Mesenchymal stem cell (in vitro differentiated cells and primary cell): ENCODE results near the gene DTD1.

Source experiments
- DNase-seq: peaks from one replicate; pipeline ENCODE4 v3.0.0-alpha.2; 2013
- H2AFZ ChIP-seq: one replicate; pipeline ENCODE4 v1.6.1; 2013; ENCODE audit warnings: low read depth, mild to moderate bottlenecking, control low read depth, inconsistent platforms, low read length, moderate library complexity
- H2AK5ac ChIP-seq: 2 replicates; pipeline ENCODE4 v1.6.1; 2013; ENCODE audit warnings: low read length, moderate library complexity, mild to moderate bottlenecking, inconsistent platforms; ENCODE audit not compliant: severe bottlenecking
- H2BK120ac ChIP-seq: one replicate; pipeline ENCODE4 v1.6.1; 2013; ENCODE audit warnings: low read depth, mild to moderate bottlenecking, inconsistent platforms, low read length, moderate library complexity
- H2BK12ac ChIP-seq, 2 experiments: one replicate each; pipeline ENCODE4 v1.6.1; 2013; ENCODE audit warnings: inconsistent platforms in 2 of 2, low read length in 2 of 2, mild to moderate bottlenecking in 2 of 2, moderate library complexity in 2 of 2, control low read depth in 1 of 2
- H2BK15ac ChIP-seq: one replicate; pipeline ENCODE4 v1.6.1; 2013; ENCODE audit warnings: mild to moderate bottlenecking, low read depth, inconsistent platforms; ENCODE audit not compliant: poor library complexity, severe bottlenecking
- H2BK5ac ChIP-seq: 2 replicates; pipeline ENCODE4 v1.6.1; 2013; ENCODE audit warnings: low read depth, mild to moderate bottlenecking, low read length, control low read depth, inconsistent platforms; ENCODE audit not compliant: poor library complexity, severe bottlenecking
- H3K14ac ChIP-seq, 2 experiments: one replicate each; pipeline ENCODE4 v1.6.1; 2013; ENCODE audit warnings: inconsistent platforms in 2 of 2, low read length in 2 of 2, control low read depth in 1 of 2, mild to moderate bottlenecking in 1 of 2, moderate library complexity in 1 of 2
- H3K18ac ChIP-seq, 2 experiments: one replicate each; pipeline ENCODE4 v1.6.1; 2013; ENCODE audit warnings: inconsistent platforms in 2 of 2, low read length in 2 of 2, control low read depth in 1 of 2, low read depth in 1 of 2, mild to moderate bottlenecking in 1 of 2
- H3K23ac ChIP-seq, 2 experiments: one replicate each; pipeline ENCODE4 v1.6.1; 2013; ENCODE audit warnings: inconsistent platforms in 2 of 2, low read length in 2 of 2, mild to moderate bottlenecking in 2 of 2, moderate library complexity in 2 of 2, control low read depth in 1 of 2
- H3K27ac ChIP-seq: 2 replicates; pipeline ENCODE4 v1.5.1; 2013; ENCODE audit warnings: mild to moderate bottlenecking, moderate library complexity, low read length, control low read depth, inconsistent platforms; ENCODE audit not compliant: poor library complexity, severe bottlenecking
- H3K27me3 ChIP-seq, 2 experiments: 2 replicates each; pipeline versions ENCODE4 v1.6.1 to v1.7.0; 2013; ENCODE audit warnings: low read length in 2 of 2, mild to moderate bottlenecking in 2 of 2, moderate library complexity in 2 of 2, control low read depth in 1 of 2, inconsistent platforms in 1 of 2; ENCODE audit not compliant: control insufficient read depth in 1 of 2, insufficient read depth in 1 of 2
- H3K36me3 ChIP-seq, 2 experiments: 2 replicates each; pipeline versions ENCODE4 v1.6.1 to v1.7.0; 2013; ENCODE audit warnings: low read length in 2 of 2, control low read depth in 1 of 2, inconsistent platforms in 1 of 2, low read depth in 1 of 2, mild to moderate bottlenecking in 1 of 2; ENCODE audit not compliant: insufficient read depth in 2 of 2, control insufficient read depth in 1 of 2
- H3K4ac ChIP-seq, 2 experiments: one replicate each; pipeline ENCODE4 v1.6.1; 2013; ENCODE audit warnings: inconsistent platforms in 2 of 2, low read length in 2 of 2, mild to moderate bottlenecking in 2 of 2, moderate library complexity in 2 of 2, control low read depth in 1 of 2, low read depth in 1 of 2
- H3K4me1 ChIP-seq: 2 replicates; pipeline ENCODE4 v1.6.1; 2013; ENCODE audit warnings: low read depth, low read length, control low read depth; ENCODE audit not compliant: control insufficient read depth, insufficient read depth
- H3K4me2 ChIP-seq: 2 replicates; pipeline ENCODE4 v1.6.1; 2013; ENCODE audit warnings: low read length, mild to moderate bottlenecking, inconsistent platforms; ENCODE audit not compliant: poor library complexity, severe bottlenecking
- H3K4me3 ChIP-seq, 2 experiments: 2 replicates each; pipeline versions ENCODE4 v1.5.1 to v1.7.0; 2013; ENCODE audit warnings: low read length in 2 of 2, mild to moderate bottlenecking in 2 of 2, control low read depth in 1 of 2, low read depth in 1 of 2; ENCODE audit not compliant: insufficient read depth in 1 of 2
- H3K79me1 ChIP-seq: replicated peaks from 2 replicates; pipeline ENCODE4 v1.6.1; 2013; ENCODE audit warnings: mild to moderate bottlenecking, control low read depth, low read length, inconsistent platforms; ENCODE audit not compliant: poor library complexity, severe bottlenecking
- H3K9ac ChIP-seq: 2 replicates; pipeline ENCODE4 v1.7.0; 2013; ENCODE audit warnings: mild to moderate bottlenecking, low read length, moderate library complexity
- H3K9me3 ChIP-seq: 2 replicates; pipeline ENCODE4 v1.7.0; 2013; ENCODE audit warnings: mild to moderate bottlenecking, low read length; ENCODE audit not compliant: control insufficient read depth
- H4K8ac ChIP-seq: one replicate; pipeline ENCODE4 v1.6.1; 2013; ENCODE audit warnings: inconsistent platforms, mild to moderate bottlenecking, low read length, moderate library complexity
- H4K91ac ChIP-seq: one replicate; pipeline ENCODE4 v1.6.1; 2013; ENCODE audit warnings: mild to moderate bottlenecking, low read length, inconsistent platforms
- WGBS: methylation state at CpG from one replicate; pipeline ENCODE4 v1.1.7; 2013; ENCODE audit warnings: mixed read lengths; 5-methylcytosine and 5-hydroxymethylcytosine counted together

DTD1 gene

DNA sequence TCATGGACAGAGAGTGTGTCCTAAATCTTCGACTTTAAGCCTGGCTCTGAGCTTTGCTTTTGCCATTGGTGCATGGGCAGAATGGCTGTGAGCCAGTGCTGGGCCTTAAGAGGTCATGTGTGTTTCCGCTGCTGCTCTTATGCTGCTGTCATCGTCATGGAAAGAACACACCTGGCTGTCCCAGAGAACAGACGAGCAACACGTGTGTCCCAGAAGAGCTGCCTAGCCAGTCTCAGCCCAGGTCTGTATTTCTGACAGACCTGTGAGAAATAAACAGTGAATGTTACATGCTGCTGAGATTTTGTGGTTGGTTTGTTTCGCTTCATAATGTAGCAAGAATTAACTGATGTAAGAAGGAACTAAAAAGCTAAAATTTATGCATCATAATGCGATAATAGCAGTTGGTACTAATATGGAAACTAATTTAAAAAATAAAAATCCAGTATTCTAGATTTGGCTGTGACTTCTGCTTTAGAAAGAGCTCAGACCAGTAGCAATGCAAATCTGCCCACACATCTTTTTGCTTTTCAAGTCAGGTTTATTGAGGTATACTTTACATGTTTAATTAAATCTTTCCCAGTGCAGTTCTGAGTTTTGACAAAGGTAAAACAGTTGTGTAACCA, 214.3 kb downstream of the DTD1 start:
- Histone ChIP-seq H3K9me3 (no peaks in the 10 kb centered on the region), H4K91ac (no peak overlapping the region), H3K4ac (no peak overlapping the region), H3K14ac (no peak overlapping the region), H3K36me3 (no peaks in the 10 kb centered on the region), H2BK15ac (no peak overlapping the region), H2BK12ac (no peak overlapping the region), H3K4me1 (no peaks in the 10 kb centered on the region), H2BK5ac (no peak overlapping the region), H3K27me3 (no peaks in the 10 kb centered on the region), H3K27ac (no peak overlapping the region), H3K23ac (no peak overlapping the region), H2BK120ac (no peak overlapping the region), H4K8ac (no peak overlapping the region), H3K18ac (no peak overlapping the region), H3K79me1 (no peaks in the 10 kb centered on the region), H2AFZ (no peak overlapping the region), H3K4me3 (no peak overlapping the region), H3K9ac (no peak overlapping the region), H2AK5ac (no peak overlapping the region), H3K4me2 (no peak overlapping the region)
- no peak for DNase-seq
- whole genome bisulfite sequencing: 81% methylated on average over 5 of the region's 7 CpGs

DNA sequence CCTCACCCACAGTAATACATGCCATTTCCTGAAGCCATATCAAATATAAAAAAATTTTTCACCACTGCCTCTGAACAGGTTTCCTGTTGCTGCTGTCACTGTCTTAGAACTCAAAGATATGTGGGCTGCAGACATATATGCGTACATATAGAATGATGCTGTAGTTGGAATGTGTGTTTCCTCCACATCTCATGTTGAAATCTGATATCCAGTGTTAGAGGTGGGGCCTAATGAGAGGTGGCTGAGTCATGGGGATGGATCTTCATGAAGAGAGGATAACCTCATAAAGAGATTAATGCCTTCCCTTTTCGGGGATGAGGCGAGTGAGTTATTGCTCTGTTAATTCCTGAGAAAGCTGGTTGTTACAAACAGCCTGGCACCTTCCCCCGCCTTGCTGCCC, 218.0 kb downstream of the DTD1 start:
- no peak overlapping the region for H3K4me3 ChIP-seq
- H3K27me3 ChIP-seq: no peaks in the 10 kb centered on the region
- H2AFZ ChIP-seq: no peak overlapping the region
- no peak overlapping the region for H2BK120ac ChIP-seq
- H3K23ac ChIP-seq: no peak overlapping the region
- H3K18ac ChIP-seq: no peak overlapping the region
- no peak overlapping the region for H3K4ac ChIP-seq
- no peak overlapping the region for H4K91ac ChIP-seq
- H2AK5ac ChIP-seq: no peak overlapping the region
- no peaks in the 10 kb centered on the region for H3K36me3 ChIP-seq
- no peak overlapping the region for H2BK5ac ChIP-seq
- no peaks in the 10 kb centered on the region for H3K9me3 ChIP-seq
- no peak overlapping the region for H3K14ac ChIP-seq
- H3K79me1 ChIP-seq: no peaks in the 10 kb centered on the region
- H3K27ac ChIP-seq: no peak overlapping the region
- H3K9ac ChIP-seq: no peak overlapping the region
- no peak overlapping the region for H2BK15ac ChIP-seq
- no peak overlapping the region for H2BK12ac ChIP-seq
- 54% methylated on average over 4 of the region's 4 CpGs for WGBS
- DNase-seq: peak; percentile 29
- no peak overlapping the region for H4K8ac ChIP-seq
- no peaks in the 10 kb centered on the region for H3K4me1 ChIP-seq
- H3K4me2 ChIP-seq: no peak overlapping the region

DNA sequence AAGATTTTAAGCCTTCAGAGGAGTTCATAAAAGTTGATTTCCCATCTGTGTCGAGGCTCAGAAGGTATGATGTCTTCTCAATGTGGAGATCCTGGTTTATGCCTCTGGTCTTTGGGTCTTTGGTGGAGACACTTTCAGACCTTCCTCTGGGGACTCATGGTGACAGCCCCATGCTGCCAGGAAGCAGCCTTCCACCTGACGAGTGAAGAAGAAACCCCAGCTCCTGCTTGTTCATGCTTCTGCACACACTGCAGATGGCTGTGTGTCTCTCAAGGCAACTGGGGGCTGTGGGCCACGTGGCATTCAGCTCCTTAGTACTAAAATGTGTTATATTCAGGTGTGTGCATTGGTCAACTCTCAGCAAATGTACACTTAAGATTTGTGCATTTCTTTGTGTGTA, 220.9 kb downstream of the DTD1 start:
- H3K9ac ChIP-seq: no peak overlapping the region
- WGBS: 38% methylated on average over 3 of the region's 3 CpGs
- DNase-seq: no peak
- H3K23ac ChIP-seq: no peak overlapping the region
- no peaks in the 10 kb centered on the region for H3K79me1 ChIP-seq
- no peak overlapping the region for H2AFZ ChIP-seq
- H2BK12ac ChIP-seq: no peak overlapping the region
- H2BK120ac ChIP-seq: no peak overlapping the region
- H2BK15ac ChIP-seq: no peak overlapping the region
- no peaks in the 10 kb centered on the region for H3K27me3 ChIP-seq
- no peak overlapping the region for H3K14ac ChIP-seq
- no peak overlapping the region for H3K27ac ChIP-seq
- H2BK5ac ChIP-seq: no peak overlapping the region
- H3K36me3 ChIP-seq: no peaks in the 10 kb centered on the region
- no peak overlapping the region for H3K4ac ChIP-seq
- H4K91ac ChIP-seq: no peak overlapping the region
- no peaks in the 10 kb centered on the region for H3K9me3 ChIP-seq
- no peak overlapping the region for H3K4me2 ChIP-seq
- no peaks in the 10 kb centered on the region for H3K4me1 ChIP-seq
- H4K8ac ChIP-seq: no peak overlapping the region
- no peak overlapping the region for H3K4me3 ChIP-seq
- H2AK5ac ChIP-seq: no peak overlapping the region
- no peak overlapping the region for H3K18ac ChIP-seq

DNA sequence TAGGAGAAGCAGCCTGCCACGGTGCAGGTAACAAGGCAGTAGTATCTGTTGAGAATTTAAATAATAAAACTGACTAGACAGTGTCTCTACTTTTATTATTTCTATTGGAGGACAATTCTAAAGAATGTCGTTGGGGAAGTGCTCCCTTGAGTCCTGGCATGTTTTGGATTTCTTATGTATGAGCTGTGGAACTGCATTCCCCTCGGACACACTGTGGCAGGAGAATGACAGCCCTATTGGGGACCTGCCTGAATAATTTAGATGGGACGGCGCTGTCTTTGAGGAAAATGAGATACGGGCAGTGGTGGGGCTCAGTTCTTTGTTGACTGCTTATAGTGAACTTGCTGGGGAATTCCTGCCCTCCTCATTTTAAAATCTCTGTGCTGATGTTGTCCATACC, 223.3 kb downstream of the DTD1 start:
- WGBS: 76% methylated on average over 6 of the region's 6 CpGs

More for the DNA sequence above, 223.3 kb downstream of the DTD1 start:
- no peak overlapping the region for H4K8ac ChIP-seq
- H3K23ac ChIP-seq: no peak overlapping the region
- H3K4ac ChIP-seq: no peak overlapping the region
- no peak overlapping the region for H3K9ac ChIP-seq
- no peaks in the 10 kb centered on the region for H3K36me3 ChIP-seq
- H2AFZ ChIP-seq: no peak overlapping the region
- no peak overlapping the region for H2BK120ac ChIP-seq
- H2BK15ac ChIP-seq: no peak overlapping the region
- H3K4me1 ChIP-seq: no peaks in the 10 kb centered on the region
- H4K91ac ChIP-seq: no peak overlapping the region
- H3K14ac ChIP-seq: no peak overlapping the region
- no peaks in the 10 kb centered on the region for H3K27me3 ChIP-seq
- H3K79me1 ChIP-seq: no peaks in the 10 kb centered on the region
- H3K9me3 ChIP-seq: no peaks in the 10 kb centered on the region
- H3K4me2 ChIP-seq: no peak overlapping the region
- no peak overlapping the region for H3K4me3 ChIP-seq
- no peak overlapping the region for H2AK5ac ChIP-seq
- no peak overlapping the region for H2BK5ac ChIP-seq
- H2BK12ac ChIP-seq: no peak overlapping the region
- no peak overlapping the region for H3K27ac ChIP-seq
- no peak for DNase-seq
- no peak overlapping the region for H3K18ac ChIP-seq
